ENCODE measurements around the gene DCDC2. TPM values are rescaled to one million over a fixed set of nuclear protein-coding genes. Genes with fewer than 3 reads are reported as not detected.

DCDC2 gene
- total RNA-seq, 1 experiment from 2014 or later: 1.8 TPM

DNA sequence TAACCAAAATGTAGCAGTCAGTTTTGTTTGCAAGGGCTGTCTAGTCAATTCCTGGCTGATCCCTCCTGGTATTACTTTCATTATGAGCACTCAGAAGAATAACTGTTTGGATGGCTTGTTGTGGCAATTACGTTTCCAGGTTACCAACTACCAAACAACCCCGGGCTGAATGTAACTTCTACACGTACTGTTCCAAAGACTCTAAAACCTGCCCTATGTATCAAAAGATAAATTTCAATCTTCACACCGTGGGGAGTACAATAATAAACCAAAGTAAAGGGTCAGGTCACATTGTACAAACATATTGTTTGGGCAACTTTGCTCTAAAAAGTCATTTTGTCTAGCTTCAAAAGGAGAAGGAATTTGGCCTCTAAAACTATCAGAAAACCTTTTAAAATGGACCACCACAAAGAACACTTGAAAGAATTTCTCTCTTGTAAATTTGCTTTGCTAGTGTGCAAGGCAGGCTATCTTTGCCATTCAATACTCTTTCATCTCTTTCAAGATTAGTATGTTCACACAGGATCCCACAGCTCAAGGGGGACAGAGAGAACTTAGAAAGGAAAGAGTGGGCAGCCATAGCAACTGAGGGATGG, 27.6 kb downstream of the DCDC2 start:
- Mint-ChIP-seq H3K27ac (no peak overlapping the region), H3K9me3 (no peaks in the 10 kb centered on the region), H3K27me3 (ENCODE audit: low read depth) (peaks cover 52% of the 10 kb centered on the region), H3K4me3 (no peak overlapping the region), H3K36me3 (no peaks in the 10 kb centered on the region), H3K4me1 (no peaks in the 10 kb centered on the region)
- ATAC-seq (no peak), DNase-seq (ENCODE audit: low spot score) (no peak)
- ChIA-PET POLR2A (interaction anchor here (0.7 kb wide), 1 partner anchor 930 kb away, joined by 5 read pairs; no protein-coding TSS in a partner anchor), CTCF (interaction anchor here (1.0 to 2.4 kb wide), 3 partner anchors 27 to 47 kb away, joined by 4 to 8 read pairs (median 8); partner anchors contain the start of gene DCDC2)
- TF ChIP-seq IRF2 (CRISPR knock-in tag; IDR thresholded peaks at IDR 0.05; ENCODE audit: borderline replicate concordance, low read depth) (no peak), PRRX2 (CRISPR knock-in tag; IDR thresholded peaks at IDR 0.05) (no peak), TP53 (CRISPR knock-in tag; IDR thresholded peaks at IDR 0.05) (no peak), ZBTB21 (CRISPR knock-in tag; IDR thresholded peaks at IDR 0.05; ENCODE audit: borderline replicate concordance) (no peak), GABPB1 (CRISPR knock-in tag; IDR thresholded peaks at IDR 0.05) (no peak), NR1H2 (CRISPR knock-in tag; IDR thresholded peaks at IDR 0.05) (no peak), SP1 (CRISPR knock-in tag; conservative IDR thresholded peaks at IDR 0.05) (no peak), ELF4 (CRISPR knock-in tag; IDR thresholded peaks at IDR 0.05; ENCODE audit: low read depth) (no peak), RELA (CRISPR knock-in tag; IDR thresholded peaks at IDR 0.05; ENCODE audit: borderline replicate concordance) (no peak), ZNF121 (CRISPR knock-in tag; IDR thresholded peaks at IDR 0.05) (no peak), ZNF263 (CRISPR knock-in tag; IDR thresholded peaks at IDR 0.05; ENCODE audit: low read depth) (no peak), ZNF232 (CRISPR knock-in tag; IDR thresholded peaks at IDR 0.05) (no peak)
- TF ChIP-seq, protein P1, sequence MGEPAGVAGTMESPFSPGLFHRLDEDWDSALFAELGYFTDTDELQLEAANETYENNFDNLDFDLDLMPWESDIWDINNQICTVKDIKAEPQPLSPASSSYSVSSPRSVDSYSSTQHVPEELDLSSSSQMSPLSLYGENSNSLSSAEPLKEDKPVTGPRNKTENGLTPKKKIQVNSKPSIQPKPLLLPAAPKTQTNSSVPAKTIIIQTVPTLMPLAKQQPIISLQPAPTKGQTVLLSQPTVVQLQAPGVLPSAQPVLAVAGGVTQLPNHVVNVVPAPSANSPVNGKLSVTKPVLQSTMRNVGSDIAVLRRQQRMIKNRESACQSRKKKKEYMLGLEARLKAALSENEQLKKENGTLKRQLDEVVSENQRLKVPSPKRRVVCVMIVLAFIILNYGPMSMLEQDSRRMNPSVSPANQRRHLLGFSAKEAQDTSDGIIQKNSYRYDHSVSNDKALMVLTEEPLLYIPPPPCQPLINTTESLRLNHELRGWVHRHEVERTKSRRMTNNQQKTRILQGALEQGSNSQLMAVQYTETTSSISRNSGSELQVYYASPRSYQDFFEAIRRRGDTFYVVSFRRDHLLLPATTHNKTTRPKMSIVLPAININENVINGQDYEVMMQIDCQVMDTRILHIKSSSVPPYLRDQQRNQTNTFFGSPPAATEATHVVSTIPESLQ (CRISPR knock-in tag; IDR thresholded peaks at IDR 0.05): no peak
- TF ChIP-seq, protein P2, sequence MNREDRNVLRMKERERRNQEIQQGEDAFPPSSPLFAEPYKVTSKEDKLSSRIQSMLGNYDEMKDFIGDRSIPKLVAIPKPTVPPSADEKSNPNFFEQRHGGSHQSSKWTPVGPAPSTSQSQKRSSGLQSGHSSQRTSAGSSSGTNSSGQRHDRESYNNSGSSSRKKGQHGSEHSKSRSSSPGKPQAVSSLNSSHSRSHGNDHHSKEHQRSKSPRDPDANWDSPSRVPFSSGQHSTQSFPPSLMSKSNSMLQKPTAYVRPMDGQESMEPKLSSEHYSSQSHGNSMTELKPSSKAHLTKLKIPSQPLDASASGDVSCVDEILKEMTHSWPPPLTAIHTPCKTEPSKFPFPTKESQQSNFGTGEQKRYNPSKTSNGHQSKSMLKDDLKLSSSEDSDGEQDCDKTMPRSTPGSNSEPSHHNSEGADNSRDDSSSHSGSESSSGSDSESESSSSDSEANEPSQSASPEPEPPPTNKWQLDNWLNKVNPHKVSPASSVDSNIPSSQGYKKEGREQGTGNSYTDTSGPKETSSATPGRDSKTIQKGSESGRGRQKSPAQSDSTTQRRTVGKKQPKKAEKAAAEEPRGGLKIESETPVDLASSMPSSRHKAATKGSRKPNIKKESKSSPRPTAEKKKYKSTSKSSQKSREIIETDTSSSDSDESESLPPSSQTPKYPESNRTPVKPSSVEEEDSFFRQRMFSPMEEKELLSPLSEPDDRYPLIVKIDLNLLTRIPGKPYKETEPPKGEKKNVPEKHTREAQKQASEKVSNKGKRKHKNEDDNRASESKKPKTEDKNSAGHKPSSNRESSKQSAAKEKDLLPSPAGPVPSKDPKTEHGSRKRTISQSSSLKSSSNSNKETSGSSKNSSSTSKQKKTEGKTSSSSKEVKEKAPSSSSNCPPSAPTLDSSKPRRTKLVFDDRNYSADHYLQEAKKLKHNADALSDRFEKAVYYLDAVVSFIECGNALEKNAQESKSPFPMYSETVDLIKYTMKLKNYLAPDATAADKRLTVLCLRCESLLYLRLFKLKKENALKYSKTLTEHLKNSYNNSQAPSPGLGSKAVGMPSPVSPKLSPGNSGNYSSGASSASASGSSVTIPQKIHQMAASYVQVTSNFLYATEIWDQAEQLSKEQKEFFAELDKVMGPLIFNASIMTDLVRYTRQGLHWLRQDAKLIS (CRISPR knock-in tag; IDR thresholded peaks at IDR 0.05; ENCODE audit: borderline replicate concordance): no peak
- TF ChIP-seq, protein P3, sequence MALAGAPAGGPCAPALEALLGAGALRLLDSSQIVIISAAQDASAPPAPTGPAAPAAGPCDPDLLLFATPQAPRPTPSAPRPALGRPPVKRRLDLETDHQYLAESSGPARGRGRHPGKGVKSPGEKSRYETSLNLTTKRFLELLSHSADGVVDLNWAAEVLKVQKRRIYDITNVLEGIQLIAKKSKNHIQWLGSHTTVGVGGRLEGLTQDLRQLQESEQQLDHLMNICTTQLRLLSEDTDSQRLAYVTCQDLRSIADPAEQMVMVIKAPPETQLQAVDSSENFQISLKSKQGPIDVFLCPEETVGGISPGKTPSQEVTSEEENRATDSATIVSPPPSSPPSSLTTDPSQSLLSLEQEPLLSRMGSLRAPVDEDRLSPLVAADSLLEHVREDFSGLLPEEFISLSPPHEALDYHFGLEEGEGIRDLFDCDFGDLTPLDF (CRISPR knock-in tag; IDR thresholded peaks at IDR 0.05): no peak

DNA sequence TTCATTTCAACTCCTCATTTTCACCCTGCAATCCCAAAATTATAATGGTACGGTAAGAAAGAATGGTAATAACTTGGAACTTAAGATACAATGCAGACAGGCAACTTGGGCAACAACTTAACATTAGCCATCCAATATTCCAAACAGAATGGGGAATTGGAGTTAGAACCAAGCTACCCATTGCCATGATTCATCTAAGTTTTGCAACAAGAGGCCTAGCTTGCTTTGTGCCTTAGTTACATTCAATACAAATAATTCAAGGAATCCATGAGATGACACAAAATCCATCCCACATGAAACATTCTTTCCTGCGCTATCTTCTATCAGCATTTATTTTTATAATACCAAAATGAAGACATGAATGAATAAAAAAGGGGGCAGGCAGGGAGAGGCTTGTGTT, 28.4 kb downstream of the DCDC2 start:
- Mint-ChIP-seq H3K4me3 (no peak overlapping the region), H3K36me3 (no peaks in the 10 kb centered on the region), H3K4me1 (peaks cover 5% of the 10 kb centered on the region), H3K27ac (no peak overlapping the region), H3K27me3 (ENCODE audit: low read depth) (peaks cover 60% of the 10 kb centered on the region), H3K9me3 (no peaks in the 10 kb centered on the region)
- TF ChIP-seq SMAD4 (CRISPR knock-in tag; IDR thresholded peaks at IDR 0.05): no peak
- TF ChIP-seq, protein P4, sequence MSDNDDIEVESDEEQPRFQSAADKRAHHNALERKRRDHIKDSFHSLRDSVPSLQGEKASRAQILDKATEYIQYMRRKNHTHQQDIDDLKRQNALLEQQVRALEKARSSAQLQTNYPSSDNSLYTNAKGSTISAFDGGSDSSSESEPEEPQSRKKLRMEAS (CRISPR knock-in tag; IDR thresholded peaks at IDR 0.05): no peak
- no peak for TF ChIP-seq NR3C1 (CRISPR knock-in tag; conservative IDR thresholded peaks at IDR 0.05; ENCODE audit: low read depth)
- TF ChIP-seq GTF2I (CRISPR knock-in tag; conservative IDR thresholded peaks at IDR 0.05): no peak
- no peak for TF ChIP-seq ZNF138 (CRISPR knock-in tag; conservative IDR thresholded peaks at IDR 0.05)
- TF ChIP-seq, protein P5, sequence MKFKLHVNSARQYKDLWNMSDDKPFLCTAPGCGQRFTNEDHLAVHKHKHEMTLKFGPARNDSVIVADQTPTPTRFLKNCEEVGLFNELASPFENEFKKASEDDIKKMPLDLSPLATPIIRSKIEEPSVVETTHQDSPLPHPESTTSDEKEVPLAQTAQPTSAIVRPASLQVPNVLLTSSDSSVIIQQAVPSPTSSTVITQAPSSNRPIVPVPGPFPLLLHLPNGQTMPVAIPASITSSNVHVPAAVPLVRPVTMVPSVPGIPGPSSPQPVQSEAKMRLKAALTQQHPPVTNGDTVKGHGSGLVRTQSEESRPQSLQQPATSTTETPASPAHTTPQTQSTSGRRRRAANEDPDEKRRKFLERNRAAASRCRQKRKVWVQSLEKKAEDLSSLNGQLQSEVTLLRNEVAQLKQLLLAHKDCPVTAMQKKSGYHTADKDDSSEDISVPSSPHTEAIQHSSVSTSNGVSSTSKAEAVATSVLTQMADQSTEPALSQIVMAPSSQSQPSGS (CRISPR knock-in tag; IDR thresholded peaks at IDR 0.05; ENCODE audit: borderline replicate concordance, low read depth): no peak
- no peak for TF ChIP-seq CBFB (CRISPR knock-in tag; IDR thresholded peaks at IDR 0.05; ENCODE audit: low read depth)
- TF ChIP-seq, protein P6, sequence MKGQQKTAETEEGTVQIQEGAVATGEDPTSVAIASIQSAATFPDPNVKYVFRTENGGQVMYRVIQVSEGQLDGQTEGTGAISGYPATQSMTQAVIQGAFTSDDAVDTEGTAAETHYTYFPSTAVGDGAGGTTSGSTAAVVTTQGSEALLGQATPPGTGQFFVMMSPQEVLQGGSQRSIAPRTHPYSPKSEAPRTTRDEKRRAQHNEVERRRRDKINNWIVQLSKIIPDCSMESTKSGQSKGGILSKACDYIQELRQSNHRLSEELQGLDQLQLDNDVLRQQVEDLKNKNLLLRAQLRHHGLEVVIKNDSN (CRISPR knock-in tag; IDR thresholded peaks at IDR 0.05): no peak
- TF ChIP-seq OVOL2 (CRISPR knock-in tag; IDR thresholded peaks at IDR 0.05; ENCODE audit: borderline replicate concordance): no peak
- TF ChIP-seq, protein P7, sequence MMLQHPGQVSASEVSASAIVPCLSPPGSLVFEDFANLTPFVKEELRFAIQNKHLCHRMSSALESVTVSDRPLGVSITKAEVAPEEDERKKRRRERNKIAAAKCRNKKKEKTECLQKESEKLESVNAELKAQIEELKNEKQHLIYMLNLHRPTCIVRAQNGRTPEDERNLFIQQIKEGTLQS (CRISPR knock-in tag; conservative IDR thresholded peaks at IDR 0.05): no peak
- POLR2A ChIA-PET: interaction anchor here (1.0 kb wide), 1 partner anchor 9 kb away, joined by 3 read pairs; no protein-coding TSS in a partner anchor
- ATAC-seq (no peak), DNase-seq (ENCODE audit: low spot score) (no peak)
- CTCF ChIA-PET: interaction anchor here (2.1 kb wide), 1 partner anchor 46 kb away, joined by 8 read pairs; no protein-coding TSS in a partner anchor
